Measurements from ENCODE around the gene PATZ1.

DNA sequence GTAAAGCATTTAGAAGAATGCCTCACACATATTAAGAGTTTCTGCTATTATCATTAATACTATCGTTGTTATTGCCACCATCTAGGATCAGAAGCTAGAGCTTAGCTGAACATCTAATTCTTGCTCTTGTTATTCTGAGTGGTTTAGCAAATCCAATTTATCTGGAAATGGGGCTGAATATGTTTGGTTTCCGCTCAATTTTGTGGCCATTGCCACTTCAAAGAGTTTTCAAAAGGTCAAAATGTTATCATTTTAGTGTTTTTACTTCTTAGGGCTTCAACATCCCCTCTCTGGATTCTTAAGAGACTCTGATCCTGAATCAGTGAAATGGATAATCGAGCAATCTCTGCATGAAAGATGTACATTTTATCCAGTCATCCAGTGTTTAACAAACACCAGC is 43.6 kb downstream of the PATZ1 start:
- no peak for TF ChIP-seq CTCF (IDR thresholded peaks at IDR 0.05)
- TF ChIP-seq FOXM1 (IDR thresholded peaks at IDR 0.05; ENCODE audit: low read depth) = no peak
- TF ChIP-seq POLR2AphosphoS5 (IDR thresholded peaks at IDR 0.05; ENCODE audit: low read depth, low read length) = no peak
- no peak for TF ChIP-seq RAD21 (IDR thresholded peaks at IDR 0.05; ENCODE audit: low read length)
- TF ChIP-seq, protein P1, sequence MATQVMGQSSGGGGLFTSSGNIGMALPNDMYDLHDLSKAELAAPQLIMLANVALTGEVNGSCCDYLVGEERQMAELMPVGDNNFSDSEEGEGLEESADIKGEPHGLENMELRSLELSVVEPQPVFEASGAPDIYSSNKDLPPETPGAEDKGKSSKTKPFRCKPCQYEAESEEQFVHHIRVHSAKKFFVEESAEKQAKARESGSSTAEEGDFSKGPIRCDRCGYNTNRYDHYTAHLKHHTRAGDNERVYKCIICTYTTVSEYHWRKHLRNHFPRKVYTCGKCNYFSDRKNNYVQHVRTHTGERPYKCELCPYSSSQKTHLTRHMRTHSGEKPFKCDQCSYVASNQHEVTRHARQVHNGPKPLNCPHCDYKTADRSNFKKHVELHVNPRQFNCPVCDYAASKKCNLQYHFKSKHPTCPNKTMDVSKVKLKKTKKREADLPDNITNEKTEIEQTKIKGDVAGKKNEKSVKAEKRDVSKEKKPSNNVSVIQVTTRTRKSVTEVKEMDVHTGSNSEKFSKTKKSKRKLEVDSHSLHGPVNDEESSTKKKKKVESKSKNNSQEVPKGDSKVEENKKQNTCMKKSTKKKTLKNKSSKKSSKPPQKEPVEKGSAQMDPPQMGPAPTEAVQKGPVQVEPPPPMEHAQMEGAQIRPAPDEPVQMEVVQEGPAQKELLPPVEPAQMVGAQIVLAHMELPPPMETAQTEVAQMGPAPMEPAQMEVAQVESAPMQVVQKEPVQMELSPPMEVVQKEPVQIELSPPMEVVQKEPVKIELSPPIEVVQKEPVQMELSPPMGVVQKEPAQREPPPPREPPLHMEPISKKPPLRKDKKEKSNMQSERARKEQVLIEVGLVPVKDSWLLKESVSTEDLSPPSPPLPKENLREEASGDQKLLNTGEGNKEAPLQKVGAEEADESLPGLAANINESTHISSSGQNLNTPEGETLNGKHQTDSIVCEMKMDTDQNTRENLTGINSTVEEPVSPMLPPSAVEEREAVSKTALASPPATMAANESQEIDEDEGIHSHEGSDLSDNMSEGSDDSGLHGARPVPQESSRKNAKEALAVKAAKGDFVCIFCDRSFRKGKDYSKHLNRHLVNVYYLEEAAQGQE (IDR thresholded peaks at IDR 0.05; ENCODE audit: low read depth, low read length) = no peak
- TF ChIP-seq SIN3A (IDR thresholded peaks at IDR 0.05; ENCODE audit: borderline replicate concordance, low read depth, low read length) = no peak
- TF ChIP-seq, protein P2, sequence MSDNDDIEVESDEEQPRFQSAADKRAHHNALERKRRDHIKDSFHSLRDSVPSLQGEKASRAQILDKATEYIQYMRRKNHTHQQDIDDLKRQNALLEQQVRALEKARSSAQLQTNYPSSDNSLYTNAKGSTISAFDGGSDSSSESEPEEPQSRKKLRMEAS (IDR thresholded peaks at IDR 0.05; ENCODE audit: low read depth) = no peak
- no peak for TF ChIP-seq MXI1 (IDR thresholded peaks at IDR 0.05; ENCODE audit: low read depth, low read length)
- no peak for TF ChIP-seq EZH2phosphoT487 (IDR thresholded peaks at IDR 0.05; ENCODE audit: borderline replicate concordance, low read depth)
- TF ChIP-seq MEF2A (IDR thresholded peaks at IDR 0.05; ENCODE audit: borderline replicate concordance, low read depth) = no peak

Data from SK-N-SH (cell line).